Breast epithelium (tissue), 4 donors: ENCODE results near the gene CCDC9B. TPM values are rescaled to one million over a fixed set of nuclear protein-coding genes. Genes with fewer than 3 reads are reported as not detected.

Experiments
- DNase-seq, 2 donors: peaks; one replicate each; pipeline ENCODE4 v3.0.0-alpha.2; 2019; ENCODE audit warnings: low spot score in 2 of 2
- H3K27ac ChIP-seq, 2 donors: fragments of 200-600 bp; sonication (generic) in 1 of 2; one replicate each; pipeline ENCODE4 v1.5.1; 2016 to 2019; ENCODE audit warnings: mild to moderate bottlenecking in 1 of 2
- H3K27me3 ChIP-seq, 2 donors: fragments of 200-600 bp; sonication (generic) in 1 of 2; one replicate each; pipeline versions ENCODE4 v1.5.1 to v1.6.0; 2017 to 2019; ENCODE audit warnings: control low read depth in 1 of 2, mild to moderate bottlenecking in 1 of 2
- H3K36me3 ChIP-seq: fragments of 200-600 bp; one replicate; pipeline ENCODE4 v1.5.1; 2019
- H3K4me1 ChIP-seq, 2 donors: fragments of 200-600 bp; sonication (generic); one replicate each; pipeline ENCODE4 v1.5.1; 2016 to 2019; ENCODE audit warnings: control low read depth in 1 of 2
- H3K4me3 ChIP-seq, 3 donors: fragments of 200-600 bp; sonication (generic); 1 replicate in 2 of 3; 2 replicates in 1 of 3; pipeline ENCODE4 v1.5.1; 2016 to 2019; ENCODE audit warnings: mild to moderate bottlenecking in 3 of 3, moderate library complexity in 2 of 3
- H3K9me3 ChIP-seq, 2 donors: fragments of 200-600 bp; sonication (generic) in 1 of 2; one replicate each; pipeline ENCODE4 v1.5.1; 2016 to 2019; ENCODE audit warnings: control low read depth in 1 of 2
- POLR2A ChIP-seq: fragments of 450-650 bp; IDR thresholded peaks from one replicate; pipeline ENCODE4 v1.6.1; 2016; ENCODE audit warnings: antibody characterized with exemption, mild to moderate bottlenecking, moderate library complexity
- POLR2AphosphoS5 ChIP-seq, 3 donors: sonication (generic); formaldehyde crosslinking; IDR thresholded peaks; one replicate each; pipeline ENCODE4 v1.6.1; 2017; ENCODE audit warnings: antibody characterized with exemption in 3 of 3
- intact Hi-C: fragments of 100-400 bp; cut with DNase I; formaldehyde crosslinking; loops from one replicate; pipeline ENCODE4 v1.15.1; 2023; ENCODE audit warnings: low total_unique reads
- total RNA-seq, 3 donors: library from RNA; depleted of rRNA; stranded (reverse); fragments of >200 nt; gene quantifications; one replicate each; pipeline ENCODE4 v1.1.0, GENCODE V29; 2016
- TF ChIP-seq, protein P1 (sequence below), 3 donors: fragments of 450-650 bp; IDR thresholded peaks; one replicate each; pipeline ENCODE4 v1.5.1; 2016 to 2017; ENCODE audit warnings: antibody characterized with exemption in 3 of 3, mild to moderate bottlenecking in 3 of 3, moderate library complexity in 3 of 3

The CCDC9B gene
- total RNA-seq, 3 donors from 2014 or later: 4.0 to 14.1 (median 9.4) TPM

DNA sequence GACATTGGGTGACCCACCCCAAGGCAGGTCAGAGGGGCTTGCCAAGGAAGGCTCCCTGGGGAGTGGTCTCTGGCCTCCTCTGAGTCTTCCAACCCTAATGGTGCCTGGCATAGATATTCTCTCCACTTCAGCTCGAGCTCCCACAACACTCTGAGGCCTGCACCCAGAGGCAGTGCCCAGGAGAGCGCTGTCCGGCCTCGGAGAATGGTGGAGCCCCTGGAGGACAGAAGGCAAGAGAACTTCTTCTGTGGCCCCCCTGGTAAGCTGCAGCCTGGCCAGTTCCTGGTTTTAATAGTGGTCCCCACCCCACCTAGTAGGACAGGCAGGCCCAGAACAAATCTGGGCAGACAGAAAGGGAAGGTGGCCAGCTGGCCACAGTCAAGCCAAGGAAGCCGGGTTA is 24.3 kb upstream of the CCDC9B start:
- Histone ChIP-seq H3K27ac (no peak overlapping the region), H3K9me3 (no peaks in the 10 kb centered on the region), H3K4me3 (no peak overlapping the region), H3K36me3 (no peaks in the 10 kb centered on the region), H3K4me1 (peaks cover 0 to 7% of the 10 kb centered on the region in 2 donors), H3K27me3 (no peaks in the 10 kb centered on the region)
- DNase-seq: no peak
- intact Hi-C loops: loop anchor here (10.0 kb wide), 1 partner anchor 60 kb away; no protein-coding TSS in a partner anchor
- TF ChIP-seq, protein P1, sequence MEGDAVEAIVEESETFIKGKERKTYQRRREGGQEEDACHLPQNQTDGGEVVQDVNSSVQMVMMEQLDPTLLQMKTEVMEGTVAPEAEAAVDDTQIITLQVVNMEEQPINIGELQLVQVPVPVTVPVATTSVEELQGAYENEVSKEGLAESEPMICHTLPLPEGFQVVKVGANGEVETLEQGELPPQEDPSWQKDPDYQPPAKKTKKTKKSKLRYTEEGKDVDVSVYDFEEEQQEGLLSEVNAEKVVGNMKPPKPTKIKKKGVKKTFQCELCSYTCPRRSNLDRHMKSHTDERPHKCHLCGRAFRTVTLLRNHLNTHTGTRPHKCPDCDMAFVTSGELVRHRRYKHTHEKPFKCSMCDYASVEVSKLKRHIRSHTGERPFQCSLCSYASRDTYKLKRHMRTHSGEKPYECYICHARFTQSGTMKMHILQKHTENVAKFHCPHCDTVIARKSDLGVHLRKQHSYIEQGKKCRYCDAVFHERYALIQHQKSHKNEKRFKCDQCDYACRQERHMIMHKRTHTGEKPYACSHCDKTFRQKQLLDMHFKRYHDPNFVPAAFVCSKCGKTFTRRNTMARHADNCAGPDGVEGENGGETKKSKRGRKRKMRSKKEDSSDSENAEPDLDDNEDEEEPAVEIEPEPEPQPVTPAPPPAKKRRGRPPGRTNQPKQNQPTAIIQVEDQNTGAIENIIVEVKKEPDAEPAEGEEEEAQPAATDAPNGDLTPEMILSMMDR (IDR thresholded peaks at IDR 0.05): no peak
- TF ChIP-seq POLR2A: no peak
- no peak for TF ChIP-seq POLR2AphosphoS5 (IDR thresholded peaks at IDR 0.05)

DNA sequence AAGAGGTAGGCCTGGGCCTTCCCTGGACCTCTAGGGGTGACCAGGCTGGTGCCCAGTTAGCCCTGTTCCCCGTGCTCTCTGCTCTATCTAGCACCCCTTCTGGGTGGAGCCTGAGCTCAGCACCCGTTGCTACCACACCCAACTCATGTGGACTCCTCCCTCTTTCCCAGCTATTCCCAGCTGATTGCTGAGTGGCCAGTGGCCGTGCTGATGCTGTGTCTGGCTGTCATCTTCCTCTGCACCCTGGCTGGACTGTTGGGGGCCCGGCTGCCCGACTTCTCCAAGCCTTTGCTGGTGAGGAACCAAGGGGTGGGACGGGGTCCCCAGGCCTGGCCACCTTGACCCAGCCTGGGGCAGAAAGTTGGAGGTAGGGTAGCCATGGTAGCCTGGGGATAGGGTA is 23.5 kb upstream of the CCDC9B start:
- no peak for DNase-seq
- H3K4me1 ChIP-seq: peaks cover 0 to 7% of the 10 kb centered on the region in 2 donors
- no peaks in the 10 kb centered on the region for H3K27me3 ChIP-seq
- H3K4me3 ChIP-seq: no peak overlapping the region
- H3K9me3 ChIP-seq: no peaks in the 10 kb centered on the region
- intact Hi-C loops: loop anchor here (10.0 kb wide), 1 partner anchor 61 kb away; no protein-coding TSS in a partner anchor
- no peaks in the 10 kb centered on the region for H3K36me3 ChIP-seq
- no peak overlapping the region for H3K27ac ChIP-seq
- no peak for TF ChIP-seq POLR2A
- TF ChIP-seq, protein P1 (IDR thresholded peaks at IDR 0.05): no peak
- no peak for TF ChIP-seq POLR2AphosphoS5 (IDR thresholded peaks at IDR 0.05)

DNA sequence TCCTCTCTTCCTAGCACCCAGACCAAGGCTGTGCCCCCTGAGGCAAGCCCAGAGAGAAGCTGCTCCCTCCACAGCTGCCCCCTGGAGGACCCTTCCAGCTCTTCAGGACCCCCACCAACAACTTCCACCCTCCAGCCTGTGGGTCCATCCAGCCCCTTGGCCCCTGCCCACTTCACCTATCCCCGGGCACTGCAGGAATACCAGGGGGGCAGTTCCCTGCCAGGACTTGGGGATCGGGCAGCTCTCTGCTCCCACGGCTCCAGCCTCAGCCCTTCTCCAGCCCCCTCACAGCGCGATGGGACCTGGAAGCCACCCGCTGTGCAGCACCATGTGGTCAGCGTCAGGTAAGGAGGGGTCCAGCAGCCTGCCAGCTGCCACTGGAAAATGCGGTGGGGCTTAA is 22.9 kb upstream of the CCDC9B start:
- no peak overlapping the region for H3K4me3 ChIP-seq
- H3K4me1 ChIP-seq: peaks cover 2 to 10% of the 10 kb centered on the region in 2 donors
- no peak for DNase-seq
- H3K36me3 ChIP-seq: no peaks in the 10 kb centered on the region
- TF ChIP-seq POLR2AphosphoS5 (IDR thresholded peaks at IDR 0.05) (no peak), POLR2A (no peak)
- TF ChIP-seq, protein P1 (IDR thresholded peaks at IDR 0.05): no peak
- no peaks in the 10 kb centered on the region for H3K9me3 ChIP-seq
- no peaks in the 10 kb centered on the region for H3K27me3 ChIP-seq
- intact Hi-C loops: loop anchor here (10.0 kb wide), 1 partner anchor 61 kb away; no protein-coding TSS in a partner anchor
- H3K27ac ChIP-seq: no peak overlapping the region

DNA sequence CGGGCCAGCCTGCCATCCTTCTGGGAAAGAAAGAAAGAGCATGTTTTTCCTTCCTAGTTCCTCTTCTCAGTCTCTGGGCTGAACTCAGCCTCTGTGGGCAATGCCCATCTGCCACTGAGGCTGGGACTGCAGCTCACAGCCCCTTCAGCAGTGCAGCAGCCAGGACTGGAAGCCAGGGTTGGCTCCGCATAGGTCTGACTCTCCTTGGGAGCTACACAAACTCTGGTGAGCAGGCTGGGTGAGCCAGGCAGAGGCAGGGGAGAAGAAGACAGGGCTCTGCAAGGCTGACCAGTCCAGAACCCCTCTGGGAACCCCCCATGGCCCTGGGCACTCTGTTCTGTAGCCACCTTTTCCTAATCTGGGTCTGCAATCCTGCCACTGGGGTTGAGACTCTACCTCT is 20.9 kb upstream of the CCDC9B start:
- intact Hi-C loops: loop anchor here (10.0 kb wide), 1 partner anchor 63 kb away; no protein-coding TSS in a partner anchor
- DNase-seq: no peak
- H3K9me3 ChIP-seq: no peaks in the 10 kb centered on the region
- no peaks in the 10 kb centered on the region for H3K27me3 ChIP-seq
- TF ChIP-seq, protein P1 (IDR thresholded peaks at IDR 0.05): no peak
- no peak for TF ChIP-seq POLR2AphosphoS5 (IDR thresholded peaks at IDR 0.05)
- TF ChIP-seq POLR2A: no peak
- no peak overlapping the region for H3K4me3 ChIP-seq
- no peak overlapping the region for H3K27ac ChIP-seq
- peaks cover 4 to 6% of the 10 kb centered on the region in 2 donors for H3K4me1 ChIP-seq
- H3K36me3 ChIP-seq: no peaks in the 10 kb centered on the region

DNA sequence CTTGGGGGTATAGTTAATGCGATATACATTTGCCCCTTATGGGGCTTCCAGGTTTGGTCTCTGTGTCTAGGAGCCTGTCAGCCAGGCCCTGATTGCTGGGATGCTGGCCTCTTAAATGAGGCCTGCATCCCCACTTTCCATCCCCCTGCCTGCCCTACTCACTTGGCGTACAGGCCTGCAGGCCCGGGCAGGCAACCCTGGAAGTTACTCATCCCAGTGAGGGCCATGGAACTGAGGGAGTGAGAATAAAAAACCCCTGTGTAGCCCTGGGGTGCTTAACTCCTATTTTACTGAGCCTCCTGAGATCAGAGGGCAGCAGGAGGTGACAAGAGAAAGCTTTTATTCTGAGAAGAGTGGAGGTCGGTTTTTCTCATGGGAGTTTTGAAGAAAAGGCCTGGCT is 19.3 kb upstream of the CCDC9B start:
- DNase-seq: no peak
- intact Hi-C loops: loop anchor here (10.0 kb wide), 1 partner anchor 65 kb away; no protein-coding TSS in a partner anchor
- TF ChIP-seq POLR2A (no peak), POLR2AphosphoS5 (IDR thresholded peaks at IDR 0.05) (no peak)
- TF ChIP-seq, protein P1 (IDR thresholded peaks at IDR 0.05): no peak

More for the DNA sequence above, 19.3 kb upstream of the CCDC9B start:
- peaks cover 4 to 6% of the 10 kb centered on the region in 2 donors for H3K4me1 ChIP-seq
- H3K4me3 ChIP-seq: no peak overlapping the region
- H3K27me3 ChIP-seq: no peaks in the 10 kb centered on the region
- no peaks in the 10 kb centered on the region for H3K36me3 ChIP-seq
- H3K27ac ChIP-seq: no peak overlapping the region
- no peaks in the 10 kb centered on the region for H3K9me3 ChIP-seq
